Inflammatory macrophage treated with lipopolysaccharide for 4 hours (primary cell): ENCODE data around the gene TRAPPC3L.
"Not testable (repeated sequence)": the region's sequence is repeated elsewhere in the genome, so short reads cannot be mapped to it uniquely, and the experiment has no call there.

Experiments used
- DNase-seq: peaks from one replicate; pipeline ENCODE4 v3.0.0-alpha.2; 2020

Gene TRAPPC3L

GRCh38 chr6:116512734-116513133 is 32.8 kb downstream of the TRAPPC3L start:
- DNase-seq: no peak

DNA sequence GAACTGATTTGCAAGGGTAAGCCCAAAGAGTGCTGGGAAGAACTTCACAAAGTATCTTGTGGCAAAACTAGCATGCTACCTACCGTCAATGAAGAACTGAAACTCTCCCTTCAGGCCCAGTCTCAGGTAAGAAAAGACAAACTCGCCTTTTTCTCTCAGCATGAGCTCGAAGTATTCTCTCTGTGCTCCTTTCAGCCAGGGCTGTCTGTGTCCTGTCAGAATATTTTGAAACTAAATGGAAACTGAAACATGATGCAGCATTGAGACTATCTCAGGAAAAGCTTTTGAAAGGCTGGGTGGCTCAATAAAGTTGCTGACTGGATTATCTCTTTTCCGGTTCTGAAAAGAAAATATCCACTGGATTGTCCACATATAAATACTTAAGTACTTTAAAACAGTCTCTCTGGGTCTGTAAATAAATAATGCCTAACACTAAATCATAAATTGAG is 33.3 kb downstream of the TRAPPC3L start:
- peak; percentile 43 for DNase-seq

- DNase-seq: peak; percentile 23
Measured at GRCh38 chr6:116511424-116512110, 33.9 kb downstream of the TRAPPC3L start, which contains the start of gene CALHM5. TSS of gene CALHM5 (plus strand) at chr6:116511639. CDS start at chr6:116511697, 58 bp downstream.

DNA sequence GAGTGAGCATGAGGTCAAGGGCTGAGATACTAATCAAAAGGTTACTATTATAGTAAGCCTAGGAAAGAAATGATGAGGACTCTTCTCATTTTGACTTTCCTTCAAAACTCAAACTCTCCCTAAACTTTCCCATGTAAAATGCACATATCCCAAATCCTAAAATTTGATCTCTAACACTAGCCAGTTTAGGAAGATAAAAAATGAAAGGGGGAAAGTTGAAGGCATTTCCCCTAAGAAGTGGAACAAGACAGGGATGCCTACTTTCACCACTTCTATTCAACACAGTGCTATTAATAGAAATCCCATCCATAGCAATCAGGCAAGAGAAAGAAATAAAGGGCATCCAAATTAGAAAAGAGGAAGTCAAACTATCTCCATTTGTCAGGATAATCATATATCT is 37.0 kb downstream of the TRAPPC3L start:
- DNase-seq: no peak

DNA sequence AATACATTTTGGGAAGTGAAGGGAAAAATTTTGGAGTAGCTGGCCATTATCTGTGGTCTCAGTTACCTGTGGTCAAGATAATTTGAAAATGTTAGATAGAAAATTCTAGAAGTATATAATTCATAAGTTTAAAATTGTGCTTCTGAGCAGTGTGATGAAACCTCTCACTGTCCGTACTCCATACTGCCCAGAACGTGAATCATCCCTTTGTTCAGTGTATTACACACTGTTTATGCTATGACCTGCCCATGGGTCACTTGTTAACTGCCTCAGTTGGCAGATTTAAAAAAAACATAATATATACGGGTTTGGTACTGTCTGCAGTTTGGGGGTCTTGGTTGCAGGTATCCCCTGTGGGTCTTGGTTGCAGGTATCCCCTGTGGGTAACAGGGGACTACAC is 38.2 kb downstream of the TRAPPC3L start:
- no peak for DNase-seq

DNA sequence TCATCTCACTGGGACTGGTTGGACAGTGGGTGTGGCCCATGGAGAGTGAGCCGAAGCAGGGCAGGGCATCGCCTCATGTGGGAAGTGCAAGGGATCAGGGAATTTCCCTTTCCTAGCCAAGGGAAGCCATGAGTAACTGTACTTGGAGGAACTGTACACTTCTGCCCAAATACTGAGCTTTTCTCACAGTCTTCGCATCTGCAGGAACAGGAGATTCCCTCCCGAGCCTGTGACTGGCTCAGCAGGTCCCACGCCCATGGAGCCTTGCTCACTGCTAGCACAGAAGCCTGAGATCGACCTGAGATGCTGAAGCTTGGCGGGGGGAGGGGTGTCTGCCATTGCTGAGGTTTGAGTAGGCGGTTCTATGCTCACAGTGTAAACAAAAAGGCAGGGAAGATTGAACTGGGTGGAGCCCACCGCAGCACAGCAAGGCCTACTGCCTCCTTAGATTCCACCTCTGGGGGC is 44.5 kb downstream of the TRAPPC3L start:
- DNase-seq: peak; percentile 81

GRCh38 chr6:116497113-116497676 is 48.3 kb downstream of the TRAPPC3L start:
- no peak for DNase-seq

GRCh38 chr6:116495161-116495560 is 50.3 kb downstream of the TRAPPC3L start:
- DNase-seq: not testable (repeated sequence)

- DNase-seq: peak; percentile 84
Measured at GRCh38 chr6:116492331-116493067, 53.0 kb downstream of the TRAPPC3L start.

- DNase-seq: no peak
Measured at GRCh38 chr6:116491610-116492330, 53.7 kb downstream of the TRAPPC3L start.

- no peak for DNase-seq
Measured at GRCh38 chr6:116485559-116486184, 59.8 kb downstream of the TRAPPC3L start.

- DNase-seq: no peak
Measured at GRCh38 chr6:116483616-116484015, 61.9 kb downstream of the TRAPPC3L start.

- no peak for DNase-seq
Measured at GRCh38 chr6:116482780-116483179, 62.7 kb downstream of the TRAPPC3L start.

DNA sequence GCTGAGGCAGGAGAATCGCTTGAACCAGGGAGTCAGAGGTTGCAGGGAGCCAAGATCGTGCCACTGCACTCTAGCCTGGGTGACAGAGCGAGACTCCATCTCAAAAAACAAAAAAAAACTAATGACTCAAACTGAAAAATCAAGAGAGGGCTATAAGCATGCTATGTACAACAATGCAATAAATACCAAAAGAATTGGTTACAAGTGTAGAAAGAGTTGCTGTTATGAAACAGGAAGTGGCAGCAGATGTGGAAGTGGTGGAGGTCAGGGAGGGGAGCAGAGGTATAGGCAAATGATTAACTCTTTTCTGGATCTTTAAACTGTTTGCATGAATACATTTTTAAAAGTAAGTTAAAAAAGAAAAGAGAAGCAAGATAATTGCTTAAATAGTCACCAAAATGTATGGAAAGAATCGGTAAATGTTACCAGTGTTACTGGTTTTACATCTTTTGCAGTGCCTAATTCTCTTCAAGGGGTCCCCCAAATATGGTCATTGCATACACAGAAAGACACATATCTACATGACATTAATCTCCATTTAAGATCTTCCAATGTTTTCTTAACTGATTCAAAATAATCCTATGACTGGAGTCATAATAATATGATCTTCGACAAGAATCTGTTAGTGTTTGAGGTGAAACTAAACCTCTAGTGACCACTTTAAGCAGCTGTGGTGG is 69.3 kb downstream of the TRAPPC3L start:
- DNase-seq: peak; percentile 81

DNA sequence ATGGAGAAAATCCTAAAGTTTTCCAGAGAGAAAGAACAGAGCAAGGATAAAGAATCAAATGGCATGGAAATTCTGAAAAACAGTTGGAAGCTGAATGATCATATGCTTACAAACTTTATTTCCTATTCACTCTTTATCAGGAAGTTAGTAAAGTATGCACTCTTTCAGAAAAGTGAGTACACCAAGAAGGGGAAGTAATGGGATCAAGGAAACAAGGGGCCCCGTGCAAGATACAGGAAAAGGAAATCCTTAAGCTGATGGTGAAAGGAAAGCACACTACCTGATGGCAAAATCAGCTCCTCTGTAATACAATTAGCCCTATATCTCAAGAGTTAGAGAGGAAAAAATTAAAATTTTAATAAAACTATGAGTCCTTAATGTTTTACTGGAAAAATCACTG is 70.3 kb downstream of the TRAPPC3L start:
- DNase-seq: peak; percentile 53

DNA sequence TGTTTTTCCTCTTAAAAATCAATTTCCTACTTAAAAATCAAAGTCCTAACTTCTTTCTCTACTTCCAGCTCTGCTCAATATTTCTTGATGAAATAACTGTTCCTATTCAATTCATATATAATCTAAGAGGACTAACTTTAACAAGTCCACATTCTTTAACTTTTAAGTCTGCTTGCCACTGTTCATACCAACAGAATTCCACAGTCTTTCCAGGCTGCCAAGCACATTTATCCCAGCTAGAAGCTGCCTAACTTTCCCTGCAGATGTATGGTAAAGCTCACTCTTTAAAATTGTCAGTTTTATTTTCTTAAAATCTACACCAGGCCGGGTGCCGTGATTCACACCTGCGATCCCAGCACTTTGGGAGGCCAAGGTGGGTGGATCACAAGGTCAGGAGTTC is 72.8 kb downstream of the TRAPPC3L start:
- DNase-seq: no peak

DNA sequence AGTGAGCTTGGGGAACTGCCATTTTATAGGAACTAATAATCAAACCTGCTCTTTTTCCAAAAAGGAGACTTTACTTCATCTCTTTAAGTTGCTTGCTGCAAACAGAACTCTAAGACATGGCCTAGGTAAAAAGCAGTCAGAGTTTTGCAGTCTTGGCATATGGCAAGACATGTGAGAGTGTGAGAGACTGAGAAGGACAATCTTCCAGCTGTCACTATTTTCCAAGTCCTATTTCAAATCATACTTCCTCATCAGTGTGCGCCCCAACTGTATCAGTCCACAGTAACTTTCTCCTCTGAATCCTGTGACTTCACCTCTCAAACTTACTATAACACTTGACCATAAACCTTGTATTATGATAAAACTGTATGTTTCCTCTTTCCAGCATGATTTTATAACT is 74.0 kb downstream of the TRAPPC3L start:
- no peak for DNase-seq

DNA sequence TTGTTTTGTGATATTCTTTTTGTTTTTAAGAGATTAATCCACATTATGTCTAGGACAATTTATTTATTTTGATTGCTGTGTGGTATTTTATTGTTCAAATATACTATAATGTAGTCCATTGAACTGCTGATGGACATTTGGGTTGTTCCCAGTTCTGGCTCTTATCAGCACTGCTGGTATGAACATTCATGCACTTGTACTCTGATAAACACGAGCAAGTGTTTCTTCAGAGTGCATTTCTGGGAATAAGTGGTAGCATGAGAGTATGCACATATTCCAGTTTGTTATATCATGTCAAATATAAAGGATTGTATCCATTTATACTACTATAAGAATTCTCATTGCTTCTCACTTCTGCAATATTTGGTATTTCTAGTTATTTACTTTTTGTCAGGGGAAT is 77.2 kb downstream of the TRAPPC3L start:
- DNase-seq: no peak

GRCh38 chr6:116467514-116467913 is 78.0 kb downstream of the TRAPPC3L start:
- DNase-seq: no peak

- DNase-seq: no peak
Measured at GRCh38 chr6:116467096-116467495, 78.4 kb downstream of the TRAPPC3L start.

GRCh38 chr6:116465246-116465645 is 80.2 kb downstream of the TRAPPC3L start:
- DNase-seq: peak; percentile 95

DNA sequence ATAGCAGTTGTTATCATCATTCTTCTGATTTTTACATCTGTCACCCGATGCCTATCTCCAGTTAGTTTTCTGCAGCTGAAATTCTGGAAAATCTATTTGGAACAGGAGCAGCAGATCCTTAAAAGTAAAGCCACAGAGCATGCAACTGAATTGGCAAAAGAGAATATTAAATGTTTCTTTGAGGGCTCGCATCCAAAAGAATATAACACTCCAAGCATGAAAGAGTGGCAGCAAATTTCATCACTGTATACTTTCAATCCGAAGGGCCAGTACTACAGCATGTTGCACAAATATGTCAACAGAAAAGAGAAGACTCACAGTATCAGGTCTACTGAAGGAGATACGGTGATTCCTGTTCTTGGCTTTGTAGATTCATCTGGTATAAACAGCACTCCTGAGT is 82.2 kb downstream of the TRAPPC3L start:
- DNase-seq: peak; percentile 50
